ENCODE results near the gene SBF2.

Gene SBF2

GRCh38 chr11:10080138-10080537 is 213.9 kb downstream of the SBF2 start:
- no peak overlapping the region for H3K4me3 ChIP-seq
- in situ Hi-C loops (cut with MboI; ENCODE audit: low sequenced_read_pairs): no loop called here
- H3K4me1 ChIP-seq: no peaks in the 10 kb centered on the region

GRCh38 chr11:10076458-10077141 is 217.4 kb downstream of the SBF2 start:
- peak; percentile 38 to 70 for DNase-seq (ENCODE audit: low spot score in 2 of 2)
- no peaks in the 10 kb centered on the region for H3K27me3 ChIP-seq (ENCODE audit: low read depth)
- no peak overlapping the region for H3K4me3 ChIP-seq
- no peaks in the 10 kb centered on the region for H3K36me3 ChIP-seq (replicated peaks)
- H3K4me1 ChIP-seq: no peaks in the 10 kb centered on the region
- peaks cover 3% of the 10 kb centered on the region for H3K9me3 ChIP-seq
- in situ Hi-C loops (cut with MboI; ENCODE audit: low sequenced_read_pairs): no loop called here

More at GRCh38 chr11:10080138-10080537, 213.9 kb downstream of the SBF2 start:
- H3K36me3 ChIP-seq (replicated peaks): no peaks in the 10 kb centered on the region
- no peaks in the 10 kb centered on the region for H3K27me3 ChIP-seq (ENCODE audit: low read depth)
- H3K9me3 ChIP-seq: peaks cover 3% of the 10 kb centered on the region
- no peak for DNase-seq (ENCODE audit: low spot score in 2 of 2)

- H3K9me3 ChIP-seq: peaks cover 3% of the 10 kb centered on the region
- H3K4me1 ChIP-seq: no peaks in the 10 kb centered on the region
- H3K27me3 ChIP-seq (ENCODE audit: low read depth): no peaks in the 10 kb centered on the region
- no peaks in the 10 kb centered on the region for H3K36me3 ChIP-seq (replicated peaks)
- no peak overlapping the region for H3K4me3 ChIP-seq
- in situ Hi-C loops (cut with MboI; ENCODE audit: low sequenced_read_pairs): no loop called here
- no peak for DNase-seq (ENCODE audit: low spot score in 2 of 2)
Measured at GRCh38 chr11:10075141-10075540, 218.9 kb downstream of the SBF2 start.

GRCh38 chr11:10072841-10073240 is 221.2 kb downstream of the SBF2 start:
- no peak for DNase-seq (ENCODE audit: low spot score in 2 of 2)
- Histone ChIP-seq H3K9me3 (no peaks in the 10 kb centered on the region), H3K36me3 (replicated peaks) (no peaks in the 10 kb centered on the region), H3K27me3 (ENCODE audit: low read depth) (no peaks in the 10 kb centered on the region), H3K4me3 (no peak overlapping the region), H3K4me1 (peaks cover 3% of the 10 kb centered on the region)
- in situ Hi-C loops (cut with MboI; ENCODE audit: low sequenced_read_pairs): no loop called here

- in situ Hi-C loops (cut with MboI; ENCODE audit: low sequenced_read_pairs): no loop called here
- Histone ChIP-seq H3K36me3 (replicated peaks) (no peaks in the 10 kb centered on the region), H3K4me3 (no peak overlapping the region), H3K4me1 (peaks cover 9% of the 10 kb centered on the region), H3K27me3 (ENCODE audit: low read depth) (no peaks in the 10 kb centered on the region), H3K9me3 (no peaks in the 10 kb centered on the region)
- no peak for DNase-seq (ENCODE audit: low spot score in 2 of 2)
Measured at GRCh38 chr11:10072142-10072541, 221.9 kb downstream of the SBF2 start.

GRCh38 chr11:10067629-10068300 is 226.3 kb downstream of the SBF2 start:
- Histone ChIP-seq H3K4me1 (peaks cover 17% of the 10 kb centered on the region), H3K36me3 (replicated peaks) (no peaks in the 10 kb centered on the region), H3K27me3 (ENCODE audit: low read depth) (no peaks in the 10 kb centered on the region), H3K4me3 (no peak overlapping the region), H3K9me3 (no peaks in the 10 kb centered on the region)
- in situ Hi-C loops (cut with MboI; ENCODE audit: low sequenced_read_pairs): no loop called here
- DNase-seq (ENCODE audit: low spot score in 2 of 2): peak in 1 of 2 experiments; percentile 28

GRCh38 chr11:10066441-10066840 is 227.6 kb downstream of the SBF2 start:
- no peak overlapping the region for H3K4me3 ChIP-seq
- H3K4me1 ChIP-seq: peaks cover 17% of the 10 kb centered on the region
- H3K9me3 ChIP-seq: no peaks in the 10 kb centered on the region
- in situ Hi-C loops (cut with MboI; ENCODE audit: low sequenced_read_pairs): no loop called here
- no peaks in the 10 kb centered on the region for H3K27me3 ChIP-seq (ENCODE audit: low read depth)
- no peak for DNase-seq (ENCODE audit: low spot score in 2 of 2)
- no peaks in the 10 kb centered on the region for H3K36me3 ChIP-seq (replicated peaks)

- H3K36me3 ChIP-seq (replicated peaks): no peaks in the 10 kb centered on the region
- no peak overlapping the region for H3K4me3 ChIP-seq
- DNase-seq (ENCODE audit: low spot score in 2 of 2): no peak
- in situ Hi-C loops (cut with MboI; ENCODE audit: low sequenced_read_pairs): no loop called here
- H3K9me3 ChIP-seq: no peaks in the 10 kb centered on the region
- H3K4me1 ChIP-seq: peaks cover 17% of the 10 kb centered on the region
- H3K27me3 ChIP-seq (ENCODE audit: low read depth): no peaks in the 10 kb centered on the region
Measured at GRCh38 chr11:10064828-10065227, 229.2 kb downstream of the SBF2 start.

GRCh38 chr11:10058356-10058755 is 235.7 kb downstream of the SBF2 start:
- DNase-seq (ENCODE audit: low spot score in 2 of 2): no peak
- in situ Hi-C loops (cut with MboI; ENCODE audit: low sequenced_read_pairs): no loop called here
- Histone ChIP-seq H3K9me3 (peaks cover 5% of the 10 kb centered on the region), H3K4me3 (no peak overlapping the region), H3K4me1 (no peaks in the 10 kb centered on the region), H3K36me3 (replicated peaks) (no peaks in the 10 kb centered on the region), H3K27me3 (ENCODE audit: low read depth) (no peaks in the 10 kb centered on the region)

GRCh38 chr11:10051868-10052586 is 242.0 kb downstream of the SBF2 start:
- no peaks in the 10 kb centered on the region; the same call in 1 of the 2 replicates for H3K9me3 ChIP-seq
- H3K4me1 ChIP-seq: no peaks in the 10 kb centered on the region
- in situ Hi-C loops (cut with MboI; ENCODE audit: low sequenced_read_pairs): no loop called here
- no peak for DNase-seq (ENCODE audit: low spot score in 2 of 2)
- H3K4me3 ChIP-seq: no peak overlapping the region
- H3K36me3 ChIP-seq (replicated peaks): no peaks in the 10 kb centered on the region
- H3K27me3 ChIP-seq (ENCODE audit: low read depth): no peaks in the 10 kb centered on the region

- Histone ChIP-seq H3K9me3 (no peaks in the 10 kb centered on the region), H3K4me1 (no peaks in the 10 kb centered on the region), H3K4me3 (no peak overlapping the region), H3K27me3 (ENCODE audit: low read depth) (no peaks in the 10 kb centered on the region), H3K36me3 (replicated peaks) (no peaks in the 10 kb centered on the region)
- in situ Hi-C loops (cut with MboI; ENCODE audit: low sequenced_read_pairs): no loop called here
- no peak for DNase-seq (ENCODE audit: low spot score in 2 of 2)
Measured at GRCh38 chr11:10050561-10050960, 243.5 kb downstream of the SBF2 start.

GRCh38 chr11:10049756-10050155 is 244.3 kb downstream of the SBF2 start:
- no peaks in the 10 kb centered on the region for H3K4me1 ChIP-seq
- no peak overlapping the region for H3K4me3 ChIP-seq
- in situ Hi-C loops (cut with MboI; ENCODE audit: low sequenced_read_pairs): no loop called here

GRCh38 chr11:10048350-10048749 is 245.7 kb downstream of the SBF2 start:
- no peak overlapping the region for H3K4me3 ChIP-seq
- peaks cover 5% of the 10 kb centered on the region; the same call in 1 of the 2 replicates for H3K9me3 ChIP-seq
- no peaks in the 10 kb centered on the region for H3K27me3 ChIP-seq (ENCODE audit: low read depth)
- H3K4me1 ChIP-seq: no peaks in the 10 kb centered on the region
- in situ Hi-C loops (cut with MboI; ENCODE audit: low sequenced_read_pairs): no loop called here
- DNase-seq (ENCODE audit: low spot score in 2 of 2): no peak
- H3K36me3 ChIP-seq (replicated peaks): no peaks in the 10 kb centered on the region

More at GRCh38 chr11:10049756-10050155, 244.3 kb downstream of the SBF2 start:
- DNase-seq (ENCODE audit: low spot score in 2 of 2): no peak
- Histone ChIP-seq H3K27me3 (ENCODE audit: low read depth) (no peaks in the 10 kb centered on the region), H3K36me3 (replicated peaks) (no peaks in the 10 kb centered on the region), H3K9me3 (peaks cover 1% of the 10 kb centered on the region; the same call in 1 of the 2 replicates)

GRCh38 chr11:10044618-10045017 is 249.4 kb downstream of the SBF2 start:
- Histone ChIP-seq H3K36me3 (replicated peaks) (no peaks in the 10 kb centered on the region), H3K4me3 (no peak overlapping the region), H3K4me1 (no peaks in the 10 kb centered on the region), H3K9me3 (peaks cover 5% of the 10 kb centered on the region; the same call in 1 of the 2 replicates), H3K27me3 (ENCODE audit: low read depth) (no peaks in the 10 kb centered on the region)
- in situ Hi-C loops (cut with MboI; ENCODE audit: low sequenced_read_pairs): no loop called here
- DNase-seq (ENCODE audit: low spot score in 2 of 2): no peak
